Right atrium auricular region (tissue), 2 donors: ENCODE results near the gene FOXRED1. TPM values are rescaled to one million over a fixed set of nuclear protein-coding genes. Genes with fewer than 3 reads are reported as not detected.

Experiments
- DNase-seq: peaks from one replicate; pipeline ENCODE4 v3.0.0-alpha.2; 2019; ENCODE audit warnings: low spot score
- H3K27ac ChIP-seq, 2 donors: fragments of 200-600 bp; sonication (generic); 1 replicate in 1 of 2; 2 replicates in 1 of 2; pipeline ENCODE4 v1.5.1; 2016 to 2019
- H3K27me3 ChIP-seq, 2 donors: fragments of 200-600 bp; sonication (generic); one replicate each; pipeline versions ENCODE4 v1.5.1 to v1.6.0; 2017 to 2019
- H3K36me3 ChIP-seq: fragments of 200-600 bp; sonication (generic); one replicate; pipeline ENCODE4 v1.5.1; 2016
- H3K4me1 ChIP-seq, 2 donors: fragments of 200-600 bp; sonication (generic); one replicate each; pipeline versions ENCODE4 v1.5.1 to v1.6.0; 2017 to 2019
- H3K4me3 ChIP-seq, 2 donors: fragments of 200-600 bp; sonication (generic); 1 replicate in 1 of 2; 2 replicates in 1 of 2; pipeline ENCODE4 v1.5.1; 2017 to 2019; ENCODE audit warnings: mild to moderate bottlenecking in 1 of 2, moderate library complexity in 1 of 2
- H3K9me3 ChIP-seq, 2 donors: fragments of 200-600 bp; sonication (generic); one replicate each; pipeline ENCODE4 v1.5.1; 2019
- total RNA-seq, 2 donors: library from RNA; depleted of rRNA; stranded (reverse); fragments of >200 nt; gene quantifications; one replicate each; pipeline ENCODE4 v1.1.0, GENCODE V29; 2016
- TF ChIP-seq, protein P1 (sequence below), 2 donors: fragments of 200-600 bp; sonication (generic); IDR thresholded peaks; one replicate each; pipeline ENCODE4 v1.5.1; 2019; ENCODE audit warnings: antibody characterized with exemption in 2 of 2

Gene FOXRED1
- total RNA-seq, 2 donors from 2014 or later, result 19.1 to 26.6 TPM

DNA sequence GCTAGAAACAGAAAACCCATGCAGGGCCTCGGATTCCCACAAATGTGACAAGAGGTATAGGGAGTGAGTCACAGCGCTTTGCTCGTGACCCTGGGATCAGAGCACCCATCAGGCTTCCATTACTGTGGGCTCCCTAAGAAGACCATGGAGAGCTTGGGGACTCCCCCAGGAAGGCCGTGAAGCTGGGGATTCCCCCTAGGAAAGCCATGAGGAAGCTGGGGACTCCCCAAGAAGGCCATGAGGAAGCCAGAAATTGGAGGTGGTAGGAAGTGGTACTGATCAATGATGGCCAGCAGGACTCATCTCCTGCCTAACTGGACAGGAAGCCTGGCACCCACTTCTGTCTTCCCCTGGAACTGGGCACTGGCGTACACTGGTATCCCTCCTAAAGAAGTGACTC is 24.8 kb downstream of the FOXRED1 start:
- TF ChIP-seq, protein P1, sequence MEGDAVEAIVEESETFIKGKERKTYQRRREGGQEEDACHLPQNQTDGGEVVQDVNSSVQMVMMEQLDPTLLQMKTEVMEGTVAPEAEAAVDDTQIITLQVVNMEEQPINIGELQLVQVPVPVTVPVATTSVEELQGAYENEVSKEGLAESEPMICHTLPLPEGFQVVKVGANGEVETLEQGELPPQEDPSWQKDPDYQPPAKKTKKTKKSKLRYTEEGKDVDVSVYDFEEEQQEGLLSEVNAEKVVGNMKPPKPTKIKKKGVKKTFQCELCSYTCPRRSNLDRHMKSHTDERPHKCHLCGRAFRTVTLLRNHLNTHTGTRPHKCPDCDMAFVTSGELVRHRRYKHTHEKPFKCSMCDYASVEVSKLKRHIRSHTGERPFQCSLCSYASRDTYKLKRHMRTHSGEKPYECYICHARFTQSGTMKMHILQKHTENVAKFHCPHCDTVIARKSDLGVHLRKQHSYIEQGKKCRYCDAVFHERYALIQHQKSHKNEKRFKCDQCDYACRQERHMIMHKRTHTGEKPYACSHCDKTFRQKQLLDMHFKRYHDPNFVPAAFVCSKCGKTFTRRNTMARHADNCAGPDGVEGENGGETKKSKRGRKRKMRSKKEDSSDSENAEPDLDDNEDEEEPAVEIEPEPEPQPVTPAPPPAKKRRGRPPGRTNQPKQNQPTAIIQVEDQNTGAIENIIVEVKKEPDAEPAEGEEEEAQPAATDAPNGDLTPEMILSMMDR (IDR thresholded peaks at IDR 0.05), result no peak
- Histone ChIP-seq H3K36me3 (peaks cover 44% of the 10 kb centered on the region), H3K4me3 (no peak overlapping the region), H3K9me3 (no peaks in the 10 kb centered on the region), H3K4me1 (no peaks in the 10 kb centered on the region), H3K27me3 (no peaks in the 10 kb centered on the region), H3K27ac (no peak overlapping the region)
- DNase-seq, result no peak

DNA sequence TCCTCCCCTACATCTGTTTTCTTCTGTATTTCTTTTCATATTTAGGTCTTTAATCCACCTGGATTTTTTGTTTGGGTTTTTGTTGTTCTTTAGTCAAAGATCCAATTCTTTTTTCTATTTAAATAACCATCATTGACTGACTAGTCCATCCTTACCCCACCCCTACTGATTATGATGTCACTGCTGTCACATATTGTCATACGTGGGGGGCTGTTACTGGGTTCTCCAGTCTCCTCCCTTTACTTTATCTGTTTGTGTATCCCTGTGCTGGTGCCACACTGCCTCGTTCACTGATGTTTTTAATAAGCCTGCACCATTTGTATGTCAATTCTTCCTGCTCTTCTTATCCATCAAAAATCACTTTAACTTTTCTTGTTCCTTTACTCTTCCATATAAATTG is 28.1 kb downstream of the FOXRED1 start:
- no peak overlapping the region for H3K27ac ChIP-seq
- H3K36me3 ChIP-seq, result peaks cover 21% of the 10 kb centered on the region
- no peak for DNase-seq
- H3K4me3 ChIP-seq, result no peak overlapping the region
- TF ChIP-seq, protein P1 (IDR thresholded peaks at IDR 0.05), result no peak
- H3K4me1 ChIP-seq, result no peaks in the 10 kb centered on the region
- no peaks in the 10 kb centered on the region for H3K27me3 ChIP-seq
- no peaks in the 10 kb centered on the region for H3K9me3 ChIP-seq

GRCh38 chr11:126303623-126304456 is 34.9 kb downstream of the FOXRED1 start, which contains the start of gene DCPS:
Gene DCPS (plus strand): TSS chr11:126304060. CDS start chr11:126304081, 21 bp downstream.
- TF ChIP-seq, protein P1 (IDR thresholded peaks at IDR 0.05), result no peak
- Histone ChIP-seq H3K4me1 (peaks cover 0 to 15% of the 10 kb centered on the region in 2 donors), H3K27ac (peak within 1 kb of the TSS; percentile 85 to 87), H3K27me3 (no peaks in the 10 kb centered on the region), H3K9me3 (no peaks in the 10 kb centered on the region), H3K4me3 (peak within 1 kb of the TSS; percentile 56 to 61), H3K36me3 (no peaks in the 10 kb centered on the region)
- peak; percentile 89 for DNase-seq

- peak overlapping the region; percentile 85 to 87 for H3K27ac ChIP-seq
- H3K36me3 ChIP-seq, result no peaks in the 10 kb centered on the region
- peaks cover 0 to 15% of the 10 kb centered on the region in 2 donors for H3K4me1 ChIP-seq
- H3K9me3 ChIP-seq, result no peaks in the 10 kb centered on the region
- H3K4me3 ChIP-seq, result peak overlapping the region; percentile 56 to 61
- TF ChIP-seq, protein P1 (IDR thresholded peaks at IDR 0.05), result no peak
- no peaks in the 10 kb centered on the region for H3K27me3 ChIP-seq
- no peak for DNase-seq
Measured at GRCh38 chr11:126304457-126305075, 35.6 kb downstream of the FOXRED1 start.

DNA sequence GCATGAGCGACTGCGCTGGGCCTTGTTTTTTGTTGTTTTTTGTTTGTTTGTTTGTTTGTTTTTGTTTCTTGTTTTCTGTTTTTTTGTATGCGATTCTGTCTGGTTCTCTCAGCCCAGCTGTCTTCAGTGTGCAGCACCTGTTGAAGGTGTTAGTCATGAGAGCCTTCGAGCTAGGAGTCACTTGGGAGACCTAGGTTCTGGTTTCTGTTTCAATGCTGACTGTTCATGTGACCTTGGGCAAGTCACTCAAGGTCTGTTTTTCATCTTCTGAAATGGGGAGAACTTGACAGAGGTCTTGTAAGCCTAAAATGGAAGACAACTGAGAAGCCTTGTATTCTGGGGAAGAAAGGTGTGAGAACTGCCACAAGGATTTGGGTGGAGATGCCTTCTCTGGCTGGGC is 36.7 kb downstream of the FOXRED1 start:
- TF ChIP-seq, protein P1 (IDR thresholded peaks at IDR 0.05), result no peak
- H3K27ac ChIP-seq, result no peak overlapping the region
- no peaks in the 10 kb centered on the region for H3K36me3 ChIP-seq
- H3K4me1 ChIP-seq, result peaks cover 0 to 21% of the 10 kb centered on the region in 2 donors
- no peaks in the 10 kb centered on the region for H3K9me3 ChIP-seq
- no peaks in the 10 kb centered on the region for H3K27me3 ChIP-seq
- no peak overlapping the region for H3K4me3 ChIP-seq
- DNase-seq, result no peak
